ENCODE results near the gene GPR108. TPM values are rescaled to one million over a fixed set of nuclear protein-coding genes. Genes with fewer than 3 reads are reported as not detected.

GPR108 gene
- polyA plus RNA-seq, 3 donors = 90.9 to 147 (median 129) TPM

DNA sequence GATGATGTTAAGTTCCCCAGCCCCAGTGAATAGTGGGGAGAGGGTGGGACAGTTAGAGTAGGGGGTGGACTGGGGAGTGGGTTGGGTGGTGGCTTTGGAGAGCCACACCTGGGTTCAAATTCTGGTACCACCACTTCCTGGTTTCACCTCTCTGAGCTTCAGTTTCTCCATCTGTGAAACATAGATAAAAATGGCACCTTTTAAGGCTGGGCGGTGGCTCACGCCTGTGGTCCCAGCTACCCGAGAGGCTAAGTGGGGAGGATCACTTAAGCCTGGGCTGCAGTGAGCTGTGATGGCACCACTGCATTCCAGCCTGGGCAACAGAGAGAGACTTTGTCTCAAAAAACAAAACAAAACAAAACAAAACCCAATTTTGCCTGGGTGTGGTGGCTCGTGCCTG, 41.0 kb upstream of the GPR108 start:
- Histone ChIP-seq H4K20me1 (ENCODE audit: insufficient read depth, low read length) (peaks cover 95% of the 10 kb centered on the region), H3K9me3 (replicated peaks in 1 of 2; ENCODE audit: control insufficient read depth in 1 of 2, insufficient read depth in 1 of 2, low read length in 2 of 2) (no peaks in the 10 kb centered on the region), H3K27me3 (ENCODE audit: control insufficient read depth in 2 of 2, insufficient read depth in 2 of 2, low read length in 2 of 2) (no peaks in the 10 kb centered on the region), H3K36me3 (replicated peaks in 1 of 2; ENCODE audit: control insufficient read depth in 1 of 2, insufficient read depth in 2 of 2, low read length in 2 of 2) (peaks cover 16 to 68% of the 10 kb centered on the region in 2 donors), H3K4me2 (replicated peaks; ENCODE audit: extremely low read depth, low read length, poor library complexity, severe bottlenecking) (no peak overlapping the region), H3K4me3 (replicated peaks in 1 of 3; ENCODE audit: low read depth in 2 of 3, low read length in 3 of 3) (no peak overlapping the region), H3K9ac (ENCODE audit: insufficient read depth, low read length, poor library complexity, severe bottlenecking) (peak overlapping the region; percentile 36), H3K27ac (ENCODE audit: low read depth in 1 of 2, low read length in 2 of 2) (peak overlapping the region in 1 of 2 donors; percentile 62), H3K79me2 (ENCODE audit: insufficient read depth, low read length) (peaks cover 98% of the 10 kb centered on the region), H3K4me1 (ENCODE audit: control insufficient read depth in 1 of 2, insufficient read depth in 2 of 2, low read length in 2 of 2) (peaks cover 27 to 35% of the 10 kb centered on the region in 2 donors), H2AFZ (ENCODE audit: insufficient read depth, low read depth, low read length, poor library complexity, severe bottlenecking) (no peak overlapping the region)
- Mint-ChIP-seq H3K27me3 (ENCODE audit: low read depth in 3 of 3) (peaks cover 0 to 2% (median 1%) of the 10 kb centered on the region in 3 donors), H3K9me3 (peaks cover 0 to 6% (median 0%) of the 10 kb centered on the region in 7 donors), H3K27ac (peak overlapping the region in 4 of 7 donors; percentile 31 to 84 (median 70)), H3K36me3 (peaks cover 40 to 60% of the 10 kb centered on the region in 2 donors), H3K4me3 (no peak overlapping the region), H3K4me1 (peaks cover 56% of the 10 kb centered on the region)
- TF ChIP-seq, protein P1, sequence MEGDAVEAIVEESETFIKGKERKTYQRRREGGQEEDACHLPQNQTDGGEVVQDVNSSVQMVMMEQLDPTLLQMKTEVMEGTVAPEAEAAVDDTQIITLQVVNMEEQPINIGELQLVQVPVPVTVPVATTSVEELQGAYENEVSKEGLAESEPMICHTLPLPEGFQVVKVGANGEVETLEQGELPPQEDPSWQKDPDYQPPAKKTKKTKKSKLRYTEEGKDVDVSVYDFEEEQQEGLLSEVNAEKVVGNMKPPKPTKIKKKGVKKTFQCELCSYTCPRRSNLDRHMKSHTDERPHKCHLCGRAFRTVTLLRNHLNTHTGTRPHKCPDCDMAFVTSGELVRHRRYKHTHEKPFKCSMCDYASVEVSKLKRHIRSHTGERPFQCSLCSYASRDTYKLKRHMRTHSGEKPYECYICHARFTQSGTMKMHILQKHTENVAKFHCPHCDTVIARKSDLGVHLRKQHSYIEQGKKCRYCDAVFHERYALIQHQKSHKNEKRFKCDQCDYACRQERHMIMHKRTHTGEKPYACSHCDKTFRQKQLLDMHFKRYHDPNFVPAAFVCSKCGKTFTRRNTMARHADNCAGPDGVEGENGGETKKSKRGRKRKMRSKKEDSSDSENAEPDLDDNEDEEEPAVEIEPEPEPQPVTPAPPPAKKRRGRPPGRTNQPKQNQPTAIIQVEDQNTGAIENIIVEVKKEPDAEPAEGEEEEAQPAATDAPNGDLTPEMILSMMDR (IDR thresholded peaks at IDR 0.05) = no peak
- WGBS (ENCODE audit: insufficient coverage) = 60% methylated on average over 1 of the region's 4 CpGs
- no peak for DNase-seq
- intact Hi-C loops (cut with micrococcal nuclease) = no loop called here

DNA sequence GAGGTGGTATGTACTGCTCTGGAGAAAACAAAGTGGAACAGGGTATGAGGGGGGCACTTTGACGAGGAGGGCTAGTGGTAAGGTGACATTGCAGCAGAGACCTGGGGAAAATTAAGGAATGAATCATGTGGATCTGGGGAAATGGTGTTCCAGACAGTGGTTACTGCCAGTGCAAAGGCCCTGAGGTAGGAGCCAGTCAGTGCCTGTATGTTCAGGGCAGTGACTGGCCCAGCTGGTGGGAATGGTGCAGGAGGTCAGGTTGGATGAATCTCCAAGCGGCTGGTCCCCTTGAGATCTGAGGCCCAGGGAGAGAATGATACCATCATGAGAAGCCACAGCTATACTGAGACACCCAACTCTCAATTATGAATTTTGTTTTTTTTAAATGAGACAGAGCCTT, 40.1 kb upstream of the GPR108 start:
- H3K27ac ChIP-seq (ENCODE audit: low read depth in 1 of 2, low read length in 2 of 2) = peak overlapping the region in 1 of 2 donors; percentile 62
- H3K36me3 Mint-ChIP-seq = peaks cover 40 to 55% of the 10 kb centered on the region in 2 donors
- intact Hi-C loops (cut with micrococcal nuclease) = no loop called here
- no peak overlapping the region for H3K4me2 ChIP-seq (replicated peaks; ENCODE audit: extremely low read depth, low read length, poor library complexity, severe bottlenecking)
- no peak for DNase-seq
- peaks cover 94% of the 10 kb centered on the region for H4K20me1 ChIP-seq (ENCODE audit: insufficient read depth, low read length)
- peaks cover 0 to 6% (median 0%) of the 10 kb centered on the region in 7 donors for H3K9me3 Mint-ChIP-seq
- H3K27me3 Mint-ChIP-seq (ENCODE audit: low read depth in 3 of 3) = peaks cover 0 to 2% (median 1%) of the 10 kb centered on the region in 3 donors
- no peak overlapping the region for H3K9ac ChIP-seq (ENCODE audit: insufficient read depth, low read length, poor library complexity, severe bottlenecking)
- peak overlapping the region in 3 of 7 donors; percentile 3 to 41 (median 33) for H3K27ac Mint-ChIP-seq
- peaks cover 98% of the 10 kb centered on the region for H3K79me2 ChIP-seq (ENCODE audit: insufficient read depth, low read length)
- H3K4me3 Mint-ChIP-seq = no peak overlapping the region
- WGBS (ENCODE audit: insufficient coverage) = 88% methylated on average over 1 of the region's 2 CpGs
- no peak overlapping the region for H3K4me3 ChIP-seq (replicated peaks in 1 of 3; ENCODE audit: low read depth in 2 of 3, low read length in 3 of 3)
- H3K27me3 ChIP-seq (ENCODE audit: control insufficient read depth in 2 of 2, insufficient read depth in 2 of 2, low read length in 2 of 2) = no peaks in the 10 kb centered on the region
- TF ChIP-seq, protein P1 (IDR thresholded peaks at IDR 0.05) = no peak
- H3K4me1 Mint-ChIP-seq = peaks cover 58% of the 10 kb centered on the region
- no peaks in the 10 kb centered on the region for H3K9me3 ChIP-seq (replicated peaks in 1 of 2; ENCODE audit: control insufficient read depth in 1 of 2, insufficient read depth in 1 of 2, low read length in 2 of 2)
- H2AFZ ChIP-seq (ENCODE audit: insufficient read depth, low read depth, low read length, poor library complexity, severe bottlenecking) = no peak overlapping the region
- peaks cover 27 to 41% of the 10 kb centered on the region in 2 donors for H3K4me1 ChIP-seq (ENCODE audit: control insufficient read depth in 1 of 2, insufficient read depth in 2 of 2, low read length in 2 of 2)
- peaks cover 16 to 64% of the 10 kb centered on the region in 2 donors for H3K36me3 ChIP-seq (replicated peaks in 1 of 2; ENCODE audit: control insufficient read depth in 1 of 2, insufficient read depth in 2 of 2, low read length in 2 of 2)

Measured in CD14-positive monocyte (primary cell).